Cardiac fibroblast (primary cell): ENCODE data around the gene GUCY1A2.

Experiments
- DNase-seq, 2 donors: peaks; one replicate each; pipeline versions ENCODE4 v3.0.0 to v3.0.0-alpha.2; 2010; ENCODE audit warnings: low read depth in 2 of 2
- H3K4me3 ChIP-seq, 2 donors: replicated peaks in 1 of 2; 1 replicate in 1 of 2; 2 replicates in 1 of 2; pipeline ENCODE4 v1.5.1; 2011; ENCODE audit warnings: low read depth in 2 of 2, low read length in 2 of 2, mild to moderate bottlenecking in 2 of 2, moderate library complexity in 1 of 2
- CTCF ChIP-seq: IDR thresholded peaks from one replicate; pipeline ENCODE4 v1.5.1; 2011; ENCODE audit warnings: low read depth, mild to moderate bottlenecking, low read length, inconsistent platforms

Gene GUCY1A2

GRCh38 chr11:106971864-106972263 is 46.4 kb downstream of the GUCY1A2 start:
- DNase-seq, result no peak
- TF ChIP-seq CTCF, result no peak
- no peak overlapping the region for H3K4me3 ChIP-seq

GRCh38 chr11:106969644-106970355 is 48.5 kb downstream of the GUCY1A2 start:
- DNase-seq, result peak in 1 of 2 donors; percentile 32
- TF ChIP-seq CTCF, result no peak
- no peak overlapping the region for H3K4me3 ChIP-seq

- TF ChIP-seq CTCF, result no peak
- DNase-seq, result no peak
- no peak overlapping the region for H3K4me3 ChIP-seq
These were observed 55.3 kb downstream of the GUCY1A2 start for GRCh38 chr11:106962995-106963394.

- peak; percentile 94 to 95 for DNase-seq
These were observed 56.8 kb downstream of the GUCY1A2 start for GRCh38 chr11:106961518-106961917.

GRCh38 chr11:106961048-106961447 is 57.2 kb downstream of the GUCY1A2 start:
- TF ChIP-seq CTCF, result no peak
- H3K4me3 ChIP-seq, result no peak overlapping the region
- peak in 1 of 2 donors; percentile 52 for DNase-seq

More at GRCh38 chr11:106961518-106961917, 56.8 kb downstream of the GUCY1A2 start:
- no peak overlapping the region for H3K4me3 ChIP-seq
- TF ChIP-seq CTCF, result no peak

GRCh38 chr11:106959800-106960199 is 58.5 kb downstream of the GUCY1A2 start:
- TF ChIP-seq CTCF, result no peak
- peak; percentile 16 to 62 for DNase-seq
- no peak overlapping the region for H3K4me3 ChIP-seq

GRCh38 chr11:106959386-106959785 is 58.9 kb downstream of the GUCY1A2 start:
- no peak for TF ChIP-seq CTCF
- no peak overlapping the region for H3K4me3 ChIP-seq
- no peak for DNase-seq
